Vagina (tissue), 2 donors: ENCODE measurements around the gene EFTUD2. TPM values are rescaled to one million over a fixed set of nuclear protein-coding genes. Genes with fewer than 3 reads are reported as not detected.

ENCODE experiments used
- DNase-seq, 2 donors: peaks; one replicate each; pipeline ENCODE4 v3.0.0-alpha.2; 2017; ENCODE audit errors: extremely low spot score in 2 of 2
- H3K27ac ChIP-seq: fragments of 200-600 bp; sonication (generic); one replicate; pipeline ENCODE4 v1.5.1; 2019
- H3K27me3 ChIP-seq: fragments of 200-600 bp; sonication (generic); one replicate; pipeline ENCODE4 v1.5.1; 2019
- H3K36me3 ChIP-seq, 2 donors: fragments of 200-600 bp; sonication (generic); one replicate each; pipeline ENCODE4 v1.5.1; 2017 to 2019
- H3K4me1 ChIP-seq: fragments of 200-600 bp; sonication (generic); one replicate; pipeline ENCODE4 v1.5.1; 2019
- H3K4me3 ChIP-seq, 2 donors: fragments of 200-600 bp; sonication (generic); 1 replicate in 1 of 2; 2 replicates in 1 of 2; pipeline ENCODE4 v1.5.1; 2016 to 2019
- H3K9me3 ChIP-seq: fragments of 200-600 bp; sonication (generic); one replicate; pipeline ENCODE4 v1.5.1; 2019
- POLR2A ChIP-seq, 2 donors: fragments of 450-650 bp; IDR thresholded peaks; one replicate each; pipeline ENCODE4 v1.6.1; 2017; ENCODE audit warnings: antibody characterized with exemption in 2 of 2, mild to moderate bottlenecking in 2 of 2, moderate library complexity in 2 of 2
- POLR2AphosphoS5 ChIP-seq, 2 donors: sonication (generic); formaldehyde crosslinking; IDR thresholded peaks; one replicate each; pipeline ENCODE4 v1.9.0; 2017; ENCODE audit warnings: antibody characterized with exemption in 2 of 2, mild to moderate bottlenecking in 2 of 2, low read depth in 1 of 2; ENCODE audit not compliant: insufficient read depth in 1 of 2
- intact Hi-C: fragments of 100-400 bp; cut with DNase I; formaldehyde crosslinking; loops from one replicate; pipeline ENCODE4 v1.15.1; 2023
- total RNA-seq: library from RNA; depleted of rRNA; stranded (reverse); fragments of >200 nt; gene quantifications from one replicate; pipeline ENCODE4 v1.2.3, GENCODE V29; 2016
- TF ChIP-seq, protein P1 (sequence below), 3 experiments: fragments of 450-650 bp in 2 of 3; fragments of 200-600 bp in 1 of 3; sonication (generic) in 1 of 3; IDR thresholded peaks; one replicate each; pipeline ENCODE4 v1.5.1; 2017 to 2019; ENCODE audit warnings: antibody characterized with exemption in 3 of 3, mild to moderate bottlenecking in 2 of 3, moderate library complexity in 2 of 3

The EFTUD2 gene
- total RNA-seq, 1 donor from 2014 or later = 55.5 TPM

DNA sequence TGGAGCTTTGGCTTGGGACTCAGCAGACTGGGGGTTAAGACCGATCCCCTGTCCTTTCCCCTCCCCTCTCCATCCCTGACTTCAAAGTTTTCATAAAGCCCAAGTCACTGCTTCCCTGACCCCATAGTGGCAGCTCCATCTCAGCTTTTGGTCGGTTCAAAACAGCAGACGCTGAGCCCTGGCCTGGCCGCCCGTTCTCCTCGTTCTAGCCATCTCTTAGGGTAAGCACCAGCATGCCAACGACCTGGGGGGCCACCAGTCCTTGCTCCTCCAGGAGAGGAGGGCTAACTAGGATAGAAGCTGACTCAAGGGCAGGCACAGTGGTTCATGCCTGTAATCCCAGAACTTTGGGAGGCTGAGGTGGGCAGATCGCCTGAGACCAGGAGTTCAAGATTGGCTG, 53.0 kb downstream of the EFTUD2 start:
- no peaks in the 10 kb centered on the region for H3K27me3 ChIP-seq
- no peak overlapping the region for H3K27ac ChIP-seq
- H3K4me3 ChIP-seq = no peak overlapping the region
- no peak for DNase-seq
- no peaks in the 10 kb centered on the region for H3K9me3 ChIP-seq
- intact Hi-C loops = no loop called here
- peaks cover 0 to under 1% of the 10 kb centered on the region in 2 donors for H3K36me3 ChIP-seq
- H3K4me1 ChIP-seq = no peaks in the 10 kb centered on the region
- TF ChIP-seq POLR2AphosphoS5 (IDR thresholded peaks at IDR 0.05; ENCODE audit: insufficient read depth in 1 of 2, low read depth in 1 of 2) (no peak), POLR2A (IDR thresholded peaks at IDR 0.05) (no peak)
- TF ChIP-seq, protein P1, sequence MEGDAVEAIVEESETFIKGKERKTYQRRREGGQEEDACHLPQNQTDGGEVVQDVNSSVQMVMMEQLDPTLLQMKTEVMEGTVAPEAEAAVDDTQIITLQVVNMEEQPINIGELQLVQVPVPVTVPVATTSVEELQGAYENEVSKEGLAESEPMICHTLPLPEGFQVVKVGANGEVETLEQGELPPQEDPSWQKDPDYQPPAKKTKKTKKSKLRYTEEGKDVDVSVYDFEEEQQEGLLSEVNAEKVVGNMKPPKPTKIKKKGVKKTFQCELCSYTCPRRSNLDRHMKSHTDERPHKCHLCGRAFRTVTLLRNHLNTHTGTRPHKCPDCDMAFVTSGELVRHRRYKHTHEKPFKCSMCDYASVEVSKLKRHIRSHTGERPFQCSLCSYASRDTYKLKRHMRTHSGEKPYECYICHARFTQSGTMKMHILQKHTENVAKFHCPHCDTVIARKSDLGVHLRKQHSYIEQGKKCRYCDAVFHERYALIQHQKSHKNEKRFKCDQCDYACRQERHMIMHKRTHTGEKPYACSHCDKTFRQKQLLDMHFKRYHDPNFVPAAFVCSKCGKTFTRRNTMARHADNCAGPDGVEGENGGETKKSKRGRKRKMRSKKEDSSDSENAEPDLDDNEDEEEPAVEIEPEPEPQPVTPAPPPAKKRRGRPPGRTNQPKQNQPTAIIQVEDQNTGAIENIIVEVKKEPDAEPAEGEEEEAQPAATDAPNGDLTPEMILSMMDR (IDR thresholded peaks at IDR 0.05) = no peak

- DNase-seq = no peak
- Histone ChIP-seq H3K4me3 (no peak overlapping the region), H3K36me3 (no peaks in the 10 kb centered on the region), H3K9me3 (no peaks in the 10 kb centered on the region), H3K4me1 (no peaks in the 10 kb centered on the region), H3K27me3 (no peaks in the 10 kb centered on the region), H3K27ac (peak overlapping the region; percentile 18)
- intact Hi-C loops = no loop called here
- TF ChIP-seq, protein P1 (IDR thresholded peaks at IDR 0.05) = no peak
- TF ChIP-seq POLR2AphosphoS5 (IDR thresholded peaks at IDR 0.05; ENCODE audit: insufficient read depth in 1 of 2, low read depth in 1 of 2) (no peak), POLR2A (IDR thresholded peaks at IDR 0.05) (no peak)
Observed at GRCh38 chr17:44844390-44844830, 54.8 kb downstream of the EFTUD2 start.

DNA sequence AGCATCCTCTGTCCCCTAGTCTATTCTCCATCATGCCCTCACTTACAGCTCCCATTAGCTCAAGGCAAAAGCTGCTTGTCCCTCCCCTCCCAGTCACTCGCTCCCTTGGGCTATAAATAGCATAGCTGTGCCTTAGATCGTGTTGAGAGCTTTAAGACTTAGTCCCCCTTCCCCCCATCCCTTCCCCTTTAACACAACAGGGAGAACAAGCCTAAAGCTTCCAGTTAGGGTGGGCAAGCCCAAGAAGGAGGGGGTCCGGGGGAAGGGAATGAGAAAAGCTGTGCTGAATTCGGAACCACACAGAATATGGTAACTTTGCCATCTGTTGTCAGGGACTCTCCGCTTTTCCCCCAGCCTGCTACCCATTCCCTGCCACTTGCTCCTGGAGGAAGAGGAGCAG, 56.5 kb downstream of the EFTUD2 start:
- intact Hi-C loops = no loop called here
- DNase-seq = no peak
- Histone ChIP-seq H3K4me3 (no peak overlapping the region), H3K36me3 (no peaks in the 10 kb centered on the region), H3K27ac (peak overlapping the region; percentile 44), H3K27me3 (no peaks in the 10 kb centered on the region), H3K9me3 (no peaks in the 10 kb centered on the region), H3K4me1 (no peaks in the 10 kb centered on the region)
- no peak for TF ChIP-seq POLR2A (IDR thresholded peaks at IDR 0.05)
- TF ChIP-seq POLR2AphosphoS5 (IDR thresholded peaks at IDR 0.05; ENCODE audit: insufficient read depth in 1 of 2, low read depth in 1 of 2) = no peak
- TF ChIP-seq, protein P1 (IDR thresholded peaks at IDR 0.05) = no peak

GRCh38 chr17:44840936-44841335, 58.3 kb downstream of the EFTUD2 start:
- no peak for DNase-seq
- Histone ChIP-seq H3K4me3 (no peak overlapping the region), H3K27ac (no peak overlapping the region), H3K4me1 (no peaks in the 10 kb centered on the region), H3K36me3 (no peaks in the 10 kb centered on the region), H3K27me3 (no peaks in the 10 kb centered on the region), H3K9me3 (no peaks in the 10 kb centered on the region)
- intact Hi-C loops = no loop called here
- no peak for TF ChIP-seq POLR2A (IDR thresholded peaks at IDR 0.05)
- TF ChIP-seq, protein P1 (IDR thresholded peaks at IDR 0.05) = no peak
- TF ChIP-seq POLR2AphosphoS5 (IDR thresholded peaks at IDR 0.05; ENCODE audit: insufficient read depth in 1 of 2, low read depth in 1 of 2) = no peak

- Histone ChIP-seq H3K9me3 (no peaks in the 10 kb centered on the region), H3K27ac (no peak overlapping the region), H3K4me3 (no peak overlapping the region), H3K36me3 (no peaks in the 10 kb centered on the region), H3K27me3 (no peaks in the 10 kb centered on the region), H3K4me1 (no peaks in the 10 kb centered on the region)
- no peak for DNase-seq
- no peak for TF ChIP-seq POLR2AphosphoS5 (IDR thresholded peaks at IDR 0.05; ENCODE audit: insufficient read depth in 1 of 2, low read depth in 1 of 2)
- TF ChIP-seq POLR2A (IDR thresholded peaks at IDR 0.05) = no peak
- TF ChIP-seq, protein P1 (IDR thresholded peaks at IDR 0.05) = no peak
- intact Hi-C loops = no loop called here
Observed at GRCh38 chr17:44840274-44840673, 59.0 kb downstream of the EFTUD2 start.
